NCI-H2196 (cell line): Measurements from ENCODE around the gene FHIT.
A peak's percentile ranks its signal among the peaks of the same experiment; 100 is the strongest.

Experiments used
- DNase-seq: peaks from one replicate; lab custom pipeline; 2025; ENCODE audit not compliant: unreplicated experiment; lab: John Stamatoyannopoulos, UW

Gene FHIT

DNA sequence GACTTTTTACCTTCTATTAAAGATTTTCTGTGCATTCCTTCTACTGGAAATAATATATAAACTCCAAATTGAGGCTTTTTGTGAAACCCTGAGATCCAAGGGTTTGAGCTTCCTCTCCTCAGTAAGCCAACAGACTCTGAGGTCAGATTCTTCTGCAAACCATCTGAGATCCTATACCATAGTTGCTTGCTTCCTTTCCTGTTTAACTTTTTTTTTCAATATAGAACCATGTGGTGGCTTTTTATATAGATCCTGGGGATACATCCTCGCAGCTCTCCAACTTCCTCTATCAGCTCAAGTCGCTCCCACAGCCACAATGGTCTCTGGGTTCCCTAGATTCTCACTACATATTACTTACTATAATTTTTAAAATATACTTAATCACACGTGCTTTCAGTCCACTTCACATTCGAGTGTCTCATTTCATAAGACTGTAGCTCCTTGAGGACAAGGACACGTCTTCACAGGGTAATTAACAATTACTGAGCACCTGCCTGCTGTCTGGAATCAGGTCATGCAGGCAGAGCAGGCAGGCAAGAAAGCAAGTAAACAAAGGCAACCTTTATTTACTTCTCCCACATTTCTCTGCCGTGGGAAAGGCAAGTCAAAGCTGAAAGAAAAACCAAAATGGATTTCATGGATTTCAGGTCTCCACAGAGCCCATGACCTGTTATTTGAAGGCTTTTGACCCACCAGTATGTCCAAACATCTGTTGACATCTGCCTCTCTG is 941.5 kb downstream of the FHIT start:
- DNase-seq: no peak

DNA sequence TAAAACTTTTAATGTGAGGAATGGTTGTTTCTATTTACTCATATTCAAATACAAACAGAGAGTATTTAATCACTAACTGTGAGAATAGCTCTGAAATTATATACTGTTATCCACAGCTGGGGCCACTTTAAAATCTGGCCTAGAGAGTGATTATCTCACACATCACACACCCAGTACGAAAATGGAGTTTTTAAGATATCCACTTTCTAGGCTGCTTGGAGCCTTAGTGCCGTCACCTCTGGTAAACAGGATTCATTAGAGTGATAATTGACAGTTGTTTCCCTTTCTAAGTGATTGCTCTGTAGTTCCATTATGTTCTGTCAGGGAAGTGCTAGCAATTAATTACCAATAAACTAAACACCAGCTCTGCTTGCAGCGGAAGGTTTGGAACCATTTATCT is 942.4 kb downstream of the FHIT start:
- no peak for DNase-seq

DNA sequence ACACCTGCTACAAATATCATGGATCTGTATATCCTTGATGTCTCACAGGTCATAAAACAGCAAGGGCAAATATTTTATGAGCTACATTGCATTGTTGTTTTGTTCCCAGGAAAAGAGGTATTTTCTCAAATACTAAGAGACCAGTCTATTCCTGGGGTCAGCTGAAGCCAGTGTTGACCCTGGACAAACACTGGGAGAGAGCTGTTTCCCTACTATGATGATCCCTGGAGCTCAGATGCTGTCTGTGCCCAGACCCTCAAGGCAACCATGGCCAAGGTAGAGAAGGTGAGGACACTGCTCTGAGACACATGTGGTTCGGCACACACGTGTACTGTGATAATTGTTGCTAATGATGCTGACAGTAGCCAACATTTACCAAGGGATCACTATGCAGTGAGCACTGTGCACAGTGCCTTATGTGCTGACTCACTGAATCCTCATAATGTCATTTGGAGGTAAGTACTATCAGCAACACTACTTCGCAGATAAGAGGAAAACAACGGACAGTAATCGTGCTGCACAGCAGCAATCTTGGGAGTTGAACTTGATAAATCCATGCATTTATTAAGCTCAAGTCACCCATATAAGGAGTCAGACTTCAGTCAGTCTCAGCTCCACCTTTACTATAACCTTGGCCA is 943.6 kb downstream of the FHIT start:
- DNase-seq: no peak

GRCh38 chr3:60304112-60304511 is 947.1 kb downstream of the FHIT start:
- DNase-seq: no peak

DNA sequence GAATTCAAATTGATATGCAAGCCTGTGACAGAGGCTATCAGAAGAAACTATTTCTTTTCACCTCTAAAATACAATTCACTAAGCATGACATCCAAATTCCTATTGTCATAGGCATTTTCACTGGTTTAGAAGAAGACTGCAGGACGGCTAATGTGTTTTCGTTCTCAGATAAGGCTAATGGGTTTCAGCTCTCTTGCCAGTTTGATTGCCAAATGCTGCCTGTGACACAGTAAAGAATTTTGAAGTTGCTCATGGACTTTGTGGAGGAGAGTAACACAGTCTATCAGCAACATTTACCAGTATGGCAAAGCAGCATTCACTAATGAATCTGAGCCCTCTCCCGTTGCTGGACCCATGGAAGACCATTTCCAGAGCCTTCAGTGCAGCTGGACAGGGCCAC is 948.1 kb downstream of the FHIT start:
- no peak for DNase-seq

DNA sequence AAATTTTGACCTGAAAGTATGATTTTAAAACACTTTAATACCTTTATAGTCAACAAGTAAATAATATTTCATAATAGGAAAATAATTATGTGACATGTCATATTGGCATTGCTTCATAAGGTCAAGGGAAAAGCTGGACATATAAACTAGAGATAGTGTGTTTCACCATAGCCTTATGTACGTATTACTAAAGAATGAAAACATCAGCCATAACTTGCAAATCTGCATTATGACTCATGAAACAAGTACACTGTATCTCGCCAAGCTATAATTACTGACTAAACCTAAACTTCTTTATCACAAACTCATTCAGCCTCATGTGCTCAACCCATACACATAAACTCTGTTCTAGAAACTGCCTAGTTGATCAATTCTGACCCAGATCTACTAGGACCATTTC is 950.1 kb downstream of the FHIT start:
- DNase-seq: no peak

DNA sequence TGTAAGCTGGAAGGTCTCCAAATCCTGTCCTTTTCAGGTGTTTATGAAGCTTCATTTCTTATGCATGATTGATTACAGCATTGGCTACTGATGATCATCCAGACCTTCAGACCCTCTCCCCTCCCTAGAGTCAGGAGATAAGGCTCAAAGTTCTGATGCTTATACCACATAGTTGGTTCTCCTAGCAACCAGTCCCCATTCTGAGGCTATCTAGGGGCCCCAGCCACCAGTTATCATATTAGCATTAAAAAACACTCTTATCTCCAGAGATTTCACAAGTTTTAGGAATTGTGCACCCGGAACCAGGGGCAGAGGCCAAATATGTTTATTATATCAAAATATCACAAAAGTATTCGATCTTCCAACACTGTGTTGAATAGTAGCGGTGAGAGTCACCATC is 953.1 kb downstream of the FHIT start:
- no peak for DNase-seq

DNA sequence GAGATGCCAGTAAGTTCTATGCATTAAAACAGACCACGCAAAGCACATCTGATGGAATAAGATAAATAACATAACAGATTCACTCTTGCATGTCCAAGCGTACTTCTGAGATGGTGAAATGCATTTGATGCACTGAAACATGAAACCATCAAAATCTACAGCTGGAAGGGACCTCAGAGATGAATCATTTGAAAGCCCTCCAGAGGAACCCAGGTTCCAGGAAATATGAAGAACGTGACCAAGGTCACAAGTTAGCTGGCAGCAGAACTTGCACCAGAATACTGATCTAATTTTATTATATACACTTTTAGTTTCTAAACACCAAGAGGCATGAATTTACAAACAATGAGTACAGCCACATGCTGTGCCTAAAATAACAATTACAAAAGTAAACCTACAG is 957.1 kb downstream of the FHIT start:
- DNase-seq: peak; percentile 0

DNA sequence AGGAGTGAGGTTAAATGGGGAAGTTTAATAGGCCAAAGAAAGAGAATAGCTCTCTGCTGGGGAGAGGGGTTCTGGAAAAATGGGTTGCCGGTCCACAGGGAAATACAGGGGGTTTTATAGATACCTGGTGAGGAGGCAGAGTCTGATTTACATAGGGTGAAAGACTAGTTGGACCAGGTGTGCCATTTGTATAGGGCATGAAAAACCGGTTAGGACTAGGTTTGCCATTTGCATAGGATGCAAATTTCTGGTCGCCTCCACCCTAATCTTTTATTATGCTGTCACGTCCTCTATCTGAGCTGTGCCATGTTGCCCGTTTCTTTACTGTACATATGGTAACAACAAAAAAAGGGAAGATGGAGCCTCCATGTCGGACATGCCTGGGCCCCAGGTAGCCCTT is 960.1 kb downstream of the FHIT start:
- DNase-seq: no peak

GRCh38 chr3:60290122-60290492 is 961.1 kb downstream of the FHIT start:
- no peak for DNase-seq

DNA sequence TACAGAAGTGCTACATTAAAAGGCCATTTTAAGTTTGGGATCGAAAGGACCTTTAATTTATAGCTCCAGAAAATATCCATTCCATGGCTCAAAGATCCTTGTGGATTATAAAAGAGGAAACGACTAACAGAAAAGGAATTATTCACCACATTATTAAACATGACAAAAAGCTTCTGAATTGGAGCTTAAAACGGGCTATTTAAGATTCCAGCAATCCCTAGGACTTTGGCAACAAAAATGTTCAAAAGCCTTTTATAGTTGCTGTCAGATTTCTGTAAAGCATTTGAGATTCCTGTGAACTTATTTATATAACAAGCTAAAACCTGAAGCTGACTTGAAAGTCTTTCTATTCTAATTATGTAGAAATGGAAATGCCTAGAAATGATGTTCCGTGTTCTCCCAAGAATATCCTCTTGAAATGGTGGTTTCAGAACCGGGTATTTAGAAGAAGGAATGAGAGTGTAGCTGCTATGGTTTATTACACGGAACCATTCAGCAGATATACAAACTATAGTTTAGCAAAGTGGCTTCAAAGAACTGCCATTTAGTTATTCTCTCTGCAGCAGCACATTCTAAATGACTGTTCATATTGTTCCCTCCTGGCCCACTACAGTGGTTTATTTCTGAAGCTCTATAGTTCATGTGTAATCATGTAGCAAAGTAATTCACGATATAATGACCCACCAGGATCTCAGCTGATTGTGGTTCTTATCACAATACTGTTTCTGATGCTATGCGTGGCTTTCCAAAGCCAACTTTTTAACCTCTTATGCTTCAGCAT is 961.7 kb downstream of the FHIT start:
- no peak for DNase-seq

- no peak for DNase-seq
These were observed 968.4 kb downstream of the FHIT start for GRCh38 chr3:60282866-60283265.

DNA sequence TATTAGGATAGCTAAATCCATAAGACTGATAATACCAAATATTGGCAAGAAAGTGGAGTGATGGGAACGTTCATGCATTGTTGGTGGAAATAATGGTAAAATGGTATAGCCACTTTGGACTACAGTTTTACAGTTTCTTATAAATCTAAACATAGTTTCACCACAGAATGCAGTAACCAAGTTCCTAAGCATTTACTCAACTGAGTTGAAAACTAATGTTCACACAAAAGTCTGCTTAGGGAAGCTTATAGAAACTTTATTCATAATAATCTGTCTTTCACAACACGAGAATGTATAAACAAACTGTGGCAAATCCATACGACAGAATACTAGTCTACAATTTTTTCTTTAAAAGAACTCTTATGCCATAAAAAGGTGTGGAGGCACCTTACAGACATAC is 969.3 kb downstream of the FHIT start:
- no peak for DNase-seq

- no peak for DNase-seq
These were observed 973.9 kb downstream of the FHIT start for GRCh38 chr3:60277361-60277800.

GRCh38 chr3:60276615-60277014 is 974.6 kb downstream of the FHIT start:
- no peak for DNase-seq

- no peak for DNase-seq
These were observed 976.6 kb downstream of the FHIT start for GRCh38 chr3:60274646-60275045.

DNA sequence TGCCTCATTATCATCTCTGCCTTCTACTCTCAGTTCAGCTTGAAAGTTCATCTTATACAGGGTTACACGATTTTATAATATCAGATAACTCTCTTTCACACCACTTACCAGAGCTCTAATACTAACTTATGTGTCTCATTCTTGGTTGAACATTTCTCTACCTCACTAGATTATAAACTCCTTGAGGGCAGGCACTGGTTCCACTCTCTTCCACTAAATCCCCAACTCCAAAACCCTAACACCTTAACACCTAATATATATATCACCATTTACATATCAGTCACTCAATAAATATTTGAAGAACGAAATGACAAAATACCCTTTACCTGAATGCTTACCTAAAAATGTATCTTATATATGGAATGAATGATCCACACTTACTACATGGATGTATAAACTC is 977.2 kb downstream of the FHIT start:
- no peak for DNase-seq

DNA sequence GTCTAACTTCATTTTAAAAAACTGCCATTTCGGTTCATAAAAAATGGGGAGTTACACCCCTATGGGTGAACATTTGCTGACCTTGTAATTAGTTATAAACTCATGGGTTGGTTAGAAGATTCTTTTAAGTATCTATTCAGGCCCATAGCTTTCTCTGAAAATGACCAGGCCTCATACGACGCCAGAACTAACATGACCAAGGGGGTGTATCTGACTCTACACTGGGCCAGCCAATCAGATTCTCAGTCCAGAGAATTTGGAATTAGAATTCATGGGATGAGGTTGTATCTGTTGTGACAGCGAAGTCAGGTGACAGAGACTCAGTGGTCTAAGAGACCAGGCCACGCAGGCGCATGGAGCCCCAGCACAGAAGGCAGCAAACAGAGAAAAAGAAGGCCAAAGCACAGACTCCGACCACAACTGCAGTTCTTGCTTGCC is 981.4 kb downstream of the FHIT start:
- no peak for DNase-seq

DNA sequence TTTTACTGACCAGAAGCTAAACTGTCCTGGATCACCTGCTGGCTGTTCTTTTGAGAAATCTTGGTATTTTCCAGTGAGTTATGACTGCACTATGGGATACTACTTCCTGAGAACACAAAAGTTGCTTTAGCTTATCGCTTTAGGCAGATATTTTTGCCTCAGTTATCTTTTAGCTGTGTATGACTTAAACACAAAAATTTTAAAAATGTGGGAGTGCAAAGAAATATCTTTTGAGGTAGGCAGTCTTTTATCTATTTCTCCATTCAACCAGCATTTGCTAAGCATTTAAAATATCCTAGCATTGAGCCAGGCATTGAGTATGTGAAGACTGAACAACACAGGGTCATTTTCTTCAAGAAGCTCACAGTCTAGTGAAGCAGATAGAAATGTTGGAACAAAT is 981.9 kb downstream of the FHIT start:
- DNase-seq: no peak

DNA sequence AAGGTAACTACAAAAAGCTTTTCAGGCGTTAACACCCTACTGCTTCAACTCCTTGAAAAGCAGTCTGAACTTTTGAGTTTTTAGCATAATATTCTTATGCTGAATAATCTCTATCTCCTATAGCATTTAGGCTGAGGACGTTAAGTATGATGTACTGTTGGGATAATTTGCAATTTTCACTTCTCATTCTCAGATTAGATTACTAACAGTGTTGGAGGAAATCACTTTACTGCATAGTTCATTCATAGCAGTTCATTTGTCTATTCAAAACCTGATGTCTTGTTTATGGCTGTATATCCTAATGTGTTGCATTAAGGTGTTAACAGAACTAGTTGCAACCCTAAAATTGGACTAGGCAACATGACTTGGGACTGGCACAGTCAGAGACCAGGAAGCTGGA is 983.1 kb downstream of the FHIT start:
- no peak for DNase-seq

- no peak for DNase-seq
These were observed 984.8 kb downstream of the FHIT start for GRCh38 chr3:60266444-60266843.

DNA sequence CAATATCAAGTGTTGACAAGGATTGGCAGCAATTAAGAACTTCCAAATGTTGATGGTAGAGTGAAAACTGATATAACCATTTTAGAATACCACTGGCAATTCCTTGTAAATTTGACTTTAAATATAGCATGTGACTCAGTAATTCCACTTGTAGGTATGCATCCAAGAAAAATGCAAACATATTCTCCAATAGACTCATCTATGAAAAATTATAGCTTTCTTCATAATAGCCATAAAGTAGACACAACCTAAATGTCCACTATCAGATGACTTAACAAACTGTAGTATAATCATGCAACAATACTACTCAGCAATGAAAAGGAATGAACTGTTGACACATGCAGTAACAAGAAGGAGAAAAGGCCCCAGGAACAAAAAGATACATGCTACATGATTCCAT is 988.1 kb downstream of the FHIT start:
- DNase-seq: no peak
